ENCODE measurements around the gene LAMB4.

Gene LAMB4, protein sequence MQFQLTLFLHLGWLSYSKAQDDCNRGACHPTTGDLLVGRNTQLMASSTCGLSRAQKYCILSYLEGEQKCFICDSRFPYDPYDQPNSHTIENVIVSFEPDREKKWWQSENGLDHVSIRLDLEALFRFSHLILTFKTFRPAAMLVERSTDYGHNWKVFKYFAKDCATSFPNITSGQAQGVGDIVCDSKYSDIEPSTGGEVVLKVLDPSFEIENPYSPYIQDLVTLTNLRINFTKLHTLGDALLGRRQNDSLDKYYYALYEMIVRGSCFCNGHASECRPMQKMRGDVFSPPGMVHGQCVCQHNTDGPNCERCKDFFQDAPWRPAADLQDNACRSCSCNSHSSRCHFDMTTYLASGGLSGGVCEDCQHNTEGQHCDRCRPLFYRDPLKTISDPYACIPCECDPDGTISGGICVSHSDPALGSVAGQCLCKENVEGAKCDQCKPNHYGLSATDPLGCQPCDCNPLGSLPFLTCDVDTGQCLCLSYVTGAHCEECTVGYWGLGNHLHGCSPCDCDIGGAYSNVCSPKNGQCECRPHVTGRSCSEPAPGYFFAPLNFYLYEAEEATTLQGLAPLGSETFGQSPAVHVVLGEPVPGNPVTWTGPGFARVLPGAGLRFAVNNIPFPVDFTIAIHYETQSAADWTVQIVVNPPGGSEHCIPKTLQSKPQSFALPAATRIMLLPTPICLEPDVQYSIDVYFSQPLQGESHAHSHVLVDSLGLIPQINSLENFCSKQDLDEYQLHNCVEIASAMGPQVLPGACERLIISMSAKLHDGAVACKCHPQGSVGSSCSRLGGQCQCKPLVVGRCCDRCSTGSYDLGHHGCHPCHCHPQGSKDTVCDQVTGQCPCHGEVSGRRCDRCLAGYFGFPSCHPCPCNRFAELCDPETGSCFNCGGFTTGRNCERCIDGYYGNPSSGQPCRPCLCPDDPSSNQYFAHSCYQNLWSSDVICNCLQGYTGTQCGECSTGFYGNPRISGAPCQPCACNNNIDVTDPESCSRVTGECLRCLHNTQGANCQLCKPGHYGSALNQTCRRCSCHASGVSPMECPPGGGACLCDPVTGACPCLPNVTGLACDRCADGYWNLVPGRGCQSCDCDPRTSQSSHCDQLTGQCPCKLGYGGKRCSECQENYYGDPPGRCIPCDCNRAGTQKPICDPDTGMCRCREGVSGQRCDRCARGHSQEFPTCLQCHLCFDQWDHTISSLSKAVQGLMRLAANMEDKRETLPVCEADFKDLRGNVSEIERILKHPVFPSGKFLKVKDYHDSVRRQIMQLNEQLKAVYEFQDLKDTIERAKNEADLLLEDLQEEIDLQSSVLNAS (N-terminal part only)

DNA sequence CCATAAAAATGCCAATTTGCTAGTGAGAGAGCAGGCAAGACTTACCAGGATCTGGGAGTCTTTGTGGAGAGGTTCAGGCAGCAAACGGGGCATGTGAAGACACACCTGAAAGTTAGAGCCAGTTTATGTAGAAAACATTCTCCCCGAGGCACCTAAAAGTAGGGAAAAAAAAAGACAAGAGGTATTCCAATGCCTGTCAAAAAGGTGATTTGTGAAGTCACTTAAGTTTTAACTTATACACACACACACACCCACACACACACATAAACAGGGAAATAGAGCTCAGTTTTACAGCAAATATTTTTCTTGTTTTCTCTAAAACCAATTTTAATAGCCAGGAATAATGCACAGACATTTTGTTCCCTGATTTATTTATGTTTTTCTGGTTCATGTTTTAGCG lies at the start of gene LAMB4:
TSS of gene LAMB4 (minus strand) at position 101 of the 400 bp plus-strand sequence. CDS start 7,197 bp downstream, outside the sequence.
- no peak within 1 kb of the TSS for H3K4me3 ChIP-seq (ENCODE audit: low read depth, low read length)
- TF ChIP-seq, protein P1, sequence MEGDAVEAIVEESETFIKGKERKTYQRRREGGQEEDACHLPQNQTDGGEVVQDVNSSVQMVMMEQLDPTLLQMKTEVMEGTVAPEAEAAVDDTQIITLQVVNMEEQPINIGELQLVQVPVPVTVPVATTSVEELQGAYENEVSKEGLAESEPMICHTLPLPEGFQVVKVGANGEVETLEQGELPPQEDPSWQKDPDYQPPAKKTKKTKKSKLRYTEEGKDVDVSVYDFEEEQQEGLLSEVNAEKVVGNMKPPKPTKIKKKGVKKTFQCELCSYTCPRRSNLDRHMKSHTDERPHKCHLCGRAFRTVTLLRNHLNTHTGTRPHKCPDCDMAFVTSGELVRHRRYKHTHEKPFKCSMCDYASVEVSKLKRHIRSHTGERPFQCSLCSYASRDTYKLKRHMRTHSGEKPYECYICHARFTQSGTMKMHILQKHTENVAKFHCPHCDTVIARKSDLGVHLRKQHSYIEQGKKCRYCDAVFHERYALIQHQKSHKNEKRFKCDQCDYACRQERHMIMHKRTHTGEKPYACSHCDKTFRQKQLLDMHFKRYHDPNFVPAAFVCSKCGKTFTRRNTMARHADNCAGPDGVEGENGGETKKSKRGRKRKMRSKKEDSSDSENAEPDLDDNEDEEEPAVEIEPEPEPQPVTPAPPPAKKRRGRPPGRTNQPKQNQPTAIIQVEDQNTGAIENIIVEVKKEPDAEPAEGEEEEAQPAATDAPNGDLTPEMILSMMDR (IDR thresholded peaks at IDR 0.05; ENCODE audit: low read depth, low read length), result no peak
- no peak for TF ChIP-seq POLR2A (IDR thresholded peaks at IDR 0.05; ENCODE audit: extremely low read depth, insufficient read length)
- TF ChIP-seq, protein P2, sequence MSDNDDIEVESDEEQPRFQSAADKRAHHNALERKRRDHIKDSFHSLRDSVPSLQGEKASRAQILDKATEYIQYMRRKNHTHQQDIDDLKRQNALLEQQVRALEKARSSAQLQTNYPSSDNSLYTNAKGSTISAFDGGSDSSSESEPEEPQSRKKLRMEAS (IDR thresholded peaks at IDR 0.05; ENCODE audit: low read depth, low read length), result no peak
- TF ChIP-seq MYC (IDR thresholded peaks at IDR 0.05; ENCODE audit: low read depth, low read length), result no peak
- no peak for DNase-seq (ENCODE audit: low read depth)

DNA sequence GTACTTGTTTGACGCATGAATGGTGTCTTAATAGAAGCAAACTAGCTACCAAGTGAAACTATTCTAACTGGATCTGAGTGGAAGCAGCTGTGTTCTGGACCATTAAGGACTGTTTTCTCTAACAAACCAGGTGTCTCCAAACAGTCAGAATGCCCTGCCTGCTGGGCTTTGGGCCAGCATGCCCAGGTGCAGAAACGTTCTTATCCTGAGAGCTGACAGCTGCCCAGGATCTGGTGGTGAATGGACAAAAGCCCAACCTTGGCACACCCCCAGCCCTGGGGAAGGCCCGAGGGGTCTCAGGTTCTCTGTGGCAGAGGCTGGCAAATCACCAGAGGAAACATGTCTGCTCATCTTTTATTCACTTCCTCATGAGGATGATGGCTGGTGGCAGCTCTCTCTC lies 48.2 kb upstream of the LAMB4 start:
- DNase-seq (ENCODE audit: low read depth), result no peak
- H3K4me3 ChIP-seq (ENCODE audit: low read depth, low read length), result no peak overlapping the region
- TF ChIP-seq POLR2A (IDR thresholded peaks at IDR 0.05; ENCODE audit: extremely low read depth, insufficient read length) (no peak), MYC (IDR thresholded peaks at IDR 0.05; ENCODE audit: low read depth, low read length) (no peak)

DNA sequence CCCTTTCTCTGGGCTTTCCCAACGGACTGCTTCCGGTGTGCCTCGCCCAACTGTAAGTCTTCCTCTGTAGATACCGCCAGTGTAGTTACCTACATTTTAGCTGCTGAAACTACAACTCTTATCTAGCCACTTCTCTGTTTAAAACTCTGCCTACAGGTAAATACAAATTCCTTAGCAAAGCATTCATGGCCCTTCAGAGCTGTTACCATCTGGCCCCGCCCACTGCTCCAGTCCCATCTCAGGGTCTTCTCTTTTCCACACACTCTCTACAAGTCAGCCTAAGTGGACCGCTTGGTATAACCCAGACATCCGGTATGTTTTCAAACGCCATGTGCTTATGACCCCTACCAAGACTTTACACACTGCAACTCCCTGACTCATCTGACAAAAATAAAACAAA lies 41.0 kb upstream of the LAMB4 start:
- TF ChIP-seq, protein P1 (IDR thresholded peaks at IDR 0.05; ENCODE audit: low read depth, low read length), result no peak
- TF ChIP-seq POLR2A (IDR thresholded peaks at IDR 0.05; ENCODE audit: extremely low read depth, insufficient read length), result no peak
- TF ChIP-seq MYC (IDR thresholded peaks at IDR 0.05; ENCODE audit: low read depth, low read length), result no peak
- TF ChIP-seq, protein P2 (IDR thresholded peaks at IDR 0.05; ENCODE audit: low read depth, low read length), result no peak
- no peak for DNase-seq (ENCODE audit: low read depth)
- no peak overlapping the region for H3K4me3 ChIP-seq (ENCODE audit: low read depth, low read length)

DNA sequence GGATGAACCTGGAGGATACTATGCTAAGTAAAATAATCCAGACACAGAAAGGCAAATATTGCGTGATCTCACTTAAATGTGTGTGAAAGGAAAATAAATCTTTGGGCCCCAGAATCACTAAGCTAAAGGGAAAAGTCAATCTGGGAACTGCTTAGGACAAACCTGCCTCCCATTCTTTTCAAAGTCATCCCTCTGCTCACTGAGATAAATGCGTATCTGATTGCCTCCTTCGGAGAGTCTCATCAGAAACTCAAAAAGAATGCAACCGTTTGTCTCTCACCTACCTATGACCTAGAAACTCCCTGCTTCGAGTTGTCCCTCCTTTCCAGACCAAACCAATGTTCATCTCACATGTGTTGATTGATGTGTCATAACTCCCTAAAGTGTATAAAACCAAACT lies 40.1 kb upstream of the LAMB4 start:
- no peak for DNase-seq (ENCODE audit: low read depth)
- TF ChIP-seq POLR2A (IDR thresholded peaks at IDR 0.05; ENCODE audit: extremely low read depth, insufficient read length) (no peak), MYC (IDR thresholded peaks at IDR 0.05; ENCODE audit: low read depth, low read length) (no peak)
- TF ChIP-seq, protein P1 (IDR thresholded peaks at IDR 0.05; ENCODE audit: low read depth, low read length), result no peak
- TF ChIP-seq, protein P2 (IDR thresholded peaks at IDR 0.05; ENCODE audit: low read depth, low read length), result no peak

DNA sequence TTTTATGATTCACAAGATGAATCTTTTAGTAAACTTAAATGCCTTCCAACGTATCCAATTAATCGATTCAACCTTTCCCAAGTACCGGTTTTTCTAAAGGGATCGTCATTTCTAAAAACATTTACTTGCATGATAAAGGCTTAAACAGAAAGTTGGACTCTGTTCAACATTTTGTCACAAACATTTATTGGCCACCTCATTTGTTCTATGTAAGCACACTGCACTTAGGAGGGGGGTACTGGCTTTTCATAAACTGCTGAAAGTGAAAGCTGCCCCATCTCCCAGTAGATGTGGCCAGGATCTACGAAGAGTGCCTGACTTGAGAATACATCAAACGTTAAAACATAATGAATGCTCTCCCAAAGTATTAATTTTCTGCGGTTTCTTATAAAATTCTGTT lies 37.3 kb upstream of the LAMB4 start:
- H3K4me3 ChIP-seq (ENCODE audit: low read depth, low read length), result no peak overlapping the region
- no peak for DNase-seq (ENCODE audit: low read depth)

More for the DNA sequence above, 40.1 kb upstream of the LAMB4 start:
- H3K4me3 ChIP-seq (ENCODE audit: low read depth, low read length), result no peak overlapping the region

More for the DNA sequence above, 37.3 kb upstream of the LAMB4 start:
- no peak for TF ChIP-seq MYC (IDR thresholded peaks at IDR 0.05; ENCODE audit: low read depth, low read length)
- no peak for TF ChIP-seq POLR2A (IDR thresholded peaks at IDR 0.05; ENCODE audit: extremely low read depth, insufficient read length)
- TF ChIP-seq, protein P2 (IDR thresholded peaks at IDR 0.05; ENCODE audit: low read depth, low read length), result no peak
- TF ChIP-seq, protein P1 (IDR thresholded peaks at IDR 0.05; ENCODE audit: low read depth, low read length), result no peak

All from NB4 (cell line).